Uterus (tissue), 2 donors: ENCODE data around the gene ATP11B.
A peak's percentile ranks its signal among the peaks of the same experiment; 100 is the strongest.

Experiments used
- CTCF ChIP-seq, 4 experiments: fragments of 200-600 bp in 2 of 4; fragments of 450-650 bp in 2 of 4; sonication (generic) in 2 of 4; IDR thresholded peaks; one replicate each; pipeline ENCODE4 v1.5.1; 2016 to 2019; ENCODE audit warnings: antibody characterized with exemption in 4 of 4, mild to moderate bottlenecking in 2 of 4, moderate library complexity in 1 of 4
- POLR2A ChIP-seq, 2 donors: fragments of 450-650 bp; IDR thresholded peaks; one replicate each; pipeline ENCODE4 v1.6.1; 2016; ENCODE audit warnings: antibody characterized with exemption in 2 of 2, mild to moderate bottlenecking in 1 of 2, moderate library complexity in 1 of 2

- peak in 1 of 4 experiments; percentile 27 for TF ChIP-seq CTCF (IDR thresholded peaks at IDR 0.05)
- peak; percentile 40 to 66 for TF ChIP-seq POLR2A (IDR thresholded peaks at IDR 0.05)
These were observed at the start of gene ATP11B for GRCh38 chr3:182792901-182793662.
